ENCODE data around the gene SEMA3B.

- no peak for TF ChIP-seq POLR2A (IDR thresholded peaks at IDR 0.05)
- no peak for TF ChIP-seq CTCF (IDR thresholded peaks at IDR 0.05)
- TF ChIP-seq POLR2AphosphoS5 (IDR thresholded peaks at IDR 0.05): peak in 1 of 3 donors; percentile 25
These were observed 1.7 kb downstream of the SEMA3B start for GRCh38 chr3:50270422-50271224.
